K562 (cell line): ENCODE measurements around the gene AAK1. TPM values are rescaled to one million over a fixed set of nuclear protein-coding genes. Genes with fewer than 3 reads are reported as not detected.

ENCODE experiments used
- ATAC-seq: fragments of 200-7000 bp; cut with Tn5 transposase; 3 replicates; pipeline ENCODE4 v1.9.1; 2020; ENCODE audit warnings: moderate library complexity
- BruUV-seq: library from RNA; stranded (reverse); fragments of 400-500 nt; replicated peaks from 2 replicates; lab custom pipeline; 2021; lab: Mats Ljungman, UMichigan
- CTCF ChIA-PET: fragments of 300-600 bp; formaldehyde crosslinking; extraction: SDS; loops from one replicate; lab custom pipeline; 2021; ENCODE audit warnings: low intra/inter-chr PET ratio; lab: Yijun Ruan, JAX
- POLR2A ChIA-PET: fragments of 300-600, 350-650 bp; sonication (Branson Sonifier 250); formaldehyde crosslinking; extraction: SDS; loops from one replicate; lab custom pipeline; 2021; ENCODE audit warnings: antibody characterized with exemption, inconsistent platforms; lab: Yijun Ruan, JAX
- DNase-seq, 4 experiments: peaks; one replicate each; pipeline versions ENCODE4 v3.0.0 to v3.0.0-alpha.2; 2011 to 2018; ENCODE audit warnings: low spot score in 3 of 4, mixed read lengths in 3 of 4; ENCODE audit errors: extremely low read depth in 1 of 4
- FAIRE-seq: peaks from 2 replicates; lab custom pipeline; 2011; peaks lifted over from hg19 to GRCh38; lab: Jason Lieb, UNC
- H2AFZ ChIP-seq: 2 replicates; pipeline ENCODE4 v1.6.0; 2011; ENCODE audit warnings: low read depth, low read length, control low read depth, inconsistent platforms
- H3K27ac ChIP-seq: fragments of 200-600 bp; 3 replicates; pipeline ENCODE4 v1.8.0; 2011; ENCODE audit warnings: low read depth, mild to moderate bottlenecking, control low read depth, inconsistent platforms, low read length, moderate library complexity, mixed read lengths; ENCODE audit errors: extremely low read depth
- H3K27me3 ChIP-seq, 2 experiments: fragments of 300-600 bp in 1 of 2; 2 replicates in 1 of 2; 3 replicates in 1 of 2; pipeline versions ENCODE4 v1.6.0 to v1.8.0; 2011; ENCODE audit warnings: inconsistent platforms in 2 of 2, low read length in 2 of 2, mild to moderate bottlenecking in 1 of 2, mixed read lengths in 1 of 2, moderate library complexity in 1 of 2; ENCODE audit not compliant: control insufficient read depth in 2 of 2, insufficient read depth in 2 of 2
- H3K36me3 ChIP-seq: fragments of 300-600 bp; 3 replicates; pipeline ENCODE4 v1.8.0; 2011; ENCODE audit warnings: mild to moderate bottlenecking, low read length, inconsistent platforms; ENCODE audit not compliant: control insufficient read depth, insufficient read depth
- H3K4me1 ChIP-seq, 2 experiments: fragments of 200-600 bp in 1 of 2; replicated peaks in 1 of 2; 2 replicates in 1 of 2; 3 replicates in 1 of 2; pipeline versions ENCODE4 v1.5.1 to v1.8.0; 2011; ENCODE audit warnings: inconsistent platforms in 2 of 2, low read length in 2 of 2, mild to moderate bottlenecking in 1 of 2, mixed read lengths in 1 of 2, moderate library complexity in 1 of 2; ENCODE audit not compliant: control insufficient read depth in 2 of 2, insufficient read depth in 2 of 2
- H3K4me2 ChIP-seq: 2 replicates; pipeline ENCODE4 v1.6.1; 2011; ENCODE audit warnings: low read length, control low read depth, inconsistent platforms, mixed read lengths; ENCODE audit not compliant: insufficient read depth
- H3K4me3 ChIP-seq: fragments of 200-600 bp; sonication (generic), shearing (Covaris generic); 2 replicates; pipeline ENCODE4 v1.5.1; 2016; ENCODE audit warnings: control low read depth, inconsistent platforms
- H3K79me2 ChIP-seq: fragments of 200-600 bp; 3 replicates; pipeline ENCODE4 v1.8.0; 2011; ENCODE audit warnings: low read length, inconsistent platforms; ENCODE audit not compliant: control insufficient read depth, insufficient read depth
- H3K9ac ChIP-seq, 2 experiments: 2 replicates each; pipeline versions ENCODE4 v1.6.0 to v1.6.1; 2011; ENCODE audit warnings: low read depth in 2 of 2, low read length in 2 of 2, control low read depth in 1 of 2, inconsistent platforms in 1 of 2, mild to moderate bottlenecking in 1 of 2, mixed read lengths in 1 of 2; ENCODE audit not compliant: insufficient read depth in 1 of 2
- H3K9me1 ChIP-seq: one replicate; pipeline ENCODE4 v1.6.0; 2011; ENCODE audit warnings: inconsistent platforms, mild to moderate bottlenecking, low read length, moderate library complexity; ENCODE audit not compliant: control insufficient read depth, insufficient read depth
- H3K9me3 ChIP-seq: replicated peaks from 2 replicates; pipeline ENCODE4 v1.5.1; 2011; ENCODE audit warnings: low read depth, low read length, inconsistent platforms; ENCODE audit not compliant: control insufficient read depth, insufficient read depth
- H4K20me1 ChIP-seq: replicated peaks from 2 replicates; pipeline ENCODE4 v1.6.1; 2011; ENCODE audit warnings: low read length, inconsistent platforms, mixed read lengths; ENCODE audit not compliant: control insufficient read depth, insufficient read depth
- FOXP4 ChIP-seq: sonication (generic); formaldehyde crosslinking; IDR thresholded peaks from 2 replicates; pipeline ENCODE4 v1.8.0; 2022; ENCODE audit warnings: mild to moderate bottlenecking, missing genetic modification reagents, borderline replicate concordance
- HDAC3 ChIP-seq: fragments of 450-650 bp; IDR thresholded peaks from 2 replicates; pipeline ENCODE4 v1.6.1; 2018; ENCODE audit warnings: borderline replicate concordance, mild to moderate bottlenecking, moderate library complexity; ENCODE audit not compliant: partially characterized antibody
- MYC ChIP-seq, 2 experiments: fragments of 250-450 bp in 1 of 2; sonication (Bioruptor Pico) in 1 of 2; IDR thresholded peaks; 2 replicates each; pipeline versions ENCODE4 v1.5.1 to v1.6.1; 2012 to 2021; ENCODE audit warnings: low read depth in 2 of 2, borderline replicate concordance in 1 of 2, improper control_type of control experiment in 1 of 2, low read length in 1 of 2, mild to moderate bottlenecking in 1 of 2, moderate library complexity in 1 of 2
- PTRF ChIP-seq: fragments of 450-650 bp; IDR thresholded peaks from 2 replicates; pipeline ENCODE4 v1.6.1; 2016; ENCODE audit warnings: mild to moderate bottlenecking, missing genetic modification characterization, missing compliant biosample characterization
- SPI1 ChIP-seq: IDR thresholded peaks from 2 replicates; pipeline ENCODE4 v1.6.1; 2011; ENCODE audit warnings: low read depth, low read length, control low read depth, borderline replicate concordance
- TEAD4 ChIP-seq, 2 experiments: sonication (generic) in 1 of 2; formaldehyde crosslinking in 1 of 2; IDR thresholded peaks; 2 replicates each; pipeline versions ENCODE4 v1.6.1 to v1.8.0; 2012 to 2022; ENCODE audit warnings: borderline replicate concordance in 1 of 2, inconsistent platforms in 1 of 2, low read length in 1 of 2, mild to moderate bottlenecking in 1 of 2, missing genetic modification reagents in 1 of 2
- TRIM24 ChIP-seq, 2 experiments: fragments of 450-650 bp; IDR thresholded peaks; 2 replicates each; pipeline ENCODE4 v1.6.1; 2016
- XRCC4 ChIP-seq: IDR thresholded peaks from one replicate; pipeline ENCODE4 v1.6.1; 2011; ENCODE audit not compliant: insufficient read depth, insufficient read length; ENCODE audit errors: extremely low read depth
- YBX1 ChIP-seq: fragments of 450-650 bp; IDR thresholded peaks from 2 replicates; pipeline ENCODE4 v1.7.1; 2016; ENCODE audit warnings: mild to moderate bottlenecking
- ZNF511 ChIP-seq: sonication (generic); formaldehyde crosslinking; IDR thresholded peaks from 2 replicates; pipeline ENCODE4 v1.8.0; 2022; ENCODE audit warnings: mild to moderate bottlenecking, missing genetic modification reagents
- WGBS: fragments of 100-300 bp; shearing (Covaris generic); methylation state at CpG from one replicate; pipeline ENCODE4 v1.1.6; 2016; ENCODE audit warnings: low coverage, mixed read lengths; ENCODE audit not compliant: insufficient coverage; ENCODE audit errors: missing lambda C conversion rate; 5-methylcytosine and 5-hydroxymethylcytosine counted together
- in situ Hi-C: fragments of 300-500 bp; cut with MboI; formaldehyde crosslinking; loops from 4 replicates; pipeline ENCODE4 v1.15.0; 2018; ENCODE audit warnings: inconsistent platforms, mixed read lengths
- intact Hi-C: fragments of 100-400 bp; cut with micrococcal nuclease; formaldehyde crosslinking; loops from 2 replicates; pipeline ENCODE4 v1.14.2; 2022
- polyA plus RNA-seq, 8 experiments: library from polyadenylated mRNA; depleted of rRNA in 4 of 8; stranded (reverse) in 5 of 8; unstranded in 3 of 8; fragments of >200 nt; fragmentation: Nextera tagmentation in 2 of 8; fragmentation: Illumina TruSeq in 1 of 8; extraction: Ambion mirVana in 2 of 8; extraction: Trizol in 1 of 8; gene quantifications; 2 replicates each; pipeline versions ENCODE4 v1.2.1 to v1.2.3, GENCODE V29; 2011 to 2014; ENCODE audit warnings: inconsistent platforms in 1 of 8, missing spikeins in 1 of 8
- total RNA-seq, 7 experiments: library from RNA; depleted of rRNA in 6 of 7; stranded (reverse); fragments of >200 nt in 6 of 7; fragmentation: Illumina TruSeq in 2 of 7; extraction: Trizol in 2 of 7; gene quantifications; 2 replicates each; pipeline versions ENCODE4 v1.2.1 to v1.2.3, GENCODE V29; 2011 to 2021; ENCODE audit warnings: low replicate concordance in 1 of 7

Gene AAK1
- total and polyA plus RNA-seq, 9 of the 15 experiments (the other 6 are each of a cell fraction or from before 2014, with no cell fraction given), result 0.89 to 17.1 (median 6.0) TPM

DNA sequence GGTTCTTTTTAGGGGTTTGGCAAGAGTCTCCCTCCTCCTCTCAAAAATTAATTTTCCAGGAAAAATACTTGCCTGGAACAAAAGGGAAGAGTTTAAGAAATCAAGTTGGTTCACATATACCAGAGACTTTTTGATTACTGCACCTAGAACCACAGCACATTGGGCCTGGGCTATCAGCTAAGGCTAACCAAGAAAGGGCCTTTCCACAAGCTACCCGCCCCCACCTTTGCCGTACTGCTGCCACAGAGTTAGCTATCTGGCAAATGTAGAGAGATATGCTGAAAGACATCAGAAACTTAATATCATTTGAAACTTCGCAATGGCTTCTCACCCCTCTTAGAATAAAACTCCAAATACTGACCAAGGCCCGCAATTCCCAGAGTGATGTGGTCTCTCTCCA is 76.9 kb downstream of the AAK1 start:
- no peaks in the 10 kb centered on the region for H3K9me3 ChIP-seq
- DNase-seq (no peak), ATAC-seq (no peak)
- H3K36me3 ChIP-seq, result no peaks in the 10 kb centered on the region
- 0 out of 2 replicates have a peak, but pooled peaks cover 6% of the 10 kb centered on the region for H4K20me1 ChIP-seq
- H3K9me1 ChIP-seq, result peaks cover 4% of the 10 kb centered on the region
- H3K79me2 ChIP-seq, result no peaks in the 10 kb centered on the region
- no peak overlapping the region for H3K4me3 ChIP-seq
- intact Hi-C loops, result loop anchor here (5.0 to 10.0 kb wide), 2 partner anchors 76 to 542 kb away; partner anchors contain the start of gene AAK1
- in situ Hi-C loops, result loop anchor here (5.0 kb wide), 1 partner anchor 146 kb away; no protein-coding TSS in a partner anchor
- TF ChIP-seq SPI1 (no peak), HDAC3 (no peak), YBX1 (no peak), TRIM24 (IDR thresholded peaks at IDR 0.05) (no peak), ZNF511 (CRISPR knock-in tag) (no peak), PTRF (tag) (no peak), MYC (IDR thresholded peaks at IDR 0.05; ENCODE audit: low read depth, low read length) (no peak), MYC (CRISPR knock-in tag; IDR thresholded peaks at IDR 0.05; ENCODE audit: borderline replicate concordance, low read depth) (no peak), FOXP4 (CRISPR knock-in tag) (no peak), XRCC4 (no peak), TEAD4 (IDR thresholded peaks at IDR 0.05; ENCODE audit: low read length) (no peak), TEAD4 (CRISPR knock-in tag; IDR thresholded peaks at IDR 0.05; ENCODE audit: borderline replicate concordance) (no peak)
- TF ChIP-seq, all 486 proteins: peak for 0
- Histone ChIP-seq H3K4me1 (no peaks in the 10 kb centered on the region; a peak in 2 of 5 replicates), H3K27me3 (no peaks in the 10 kb centered on the region), H2AFZ (no peak overlapping the region), H3K27ac (no peak overlapping the region), H3K9ac (no peak overlapping the region), H3K4me2 (no peak overlapping the region)
- 70% methylated on average over 4 of the region's 4 CpGs for WGBS
- BruUV-seq, result no TSS peak
- FAIRE-seq, result no peak
- ChIA-PET POLR2A (interaction anchor here (0.6 to 3.5 kb wide), 5 partner anchors 8 to 130 kb away, joined by 3 to 23 read pairs (median 5); partner anchors contain the start of gene NFU1), CTCF (no interaction called here)
